ENCODE data around the gene CCR8. TPM values are rescaled to one million over a fixed set of nuclear protein-coding genes. Genes with fewer than 3 reads are reported as not detected.
"Not testable (repeated sequence)": the region's sequence is repeated elsewhere in the genome, so short reads cannot be mapped to it uniquely, and the experiment has no call there.

The CCR8 gene
- total and polyA plus RNA-seq, 2 donors (not counting 1 experiment from before 2014, with no cell fraction given), result not detected

- H3K79me2 ChIP-seq (ENCODE audit: control insufficient read depth, insufficient read depth, low read length); H3K27ac ChIP-seq (ENCODE audit: low read length in 2 of 2); H3K4me1 ChIP-seq (ENCODE audit: control insufficient read depth in 2 of 2, insufficient read depth in 2 of 2, low read length in 2 of 2); H3K27ac Mint-ChIP-seq; H3K4me2 ChIP-seq (replicated peaks; ENCODE audit: low read depth, low read length, poor library complexity, severe bottlenecking); H3K4me3 ChIP-seq (ENCODE audit: control extremely low read depth in 1 of 5, extremely low read depth in 1 of 5, insufficient read depth in 1 of 5, low read depth in 2 of 5, low read length in 4 of 5); ATAC-seq (ENCODE audit: low read depth); H3K4me3 Mint-ChIP-seq; H2AFZ ChIP-seq (ENCODE audit: insufficient read depth, low read depth, low read length, poor library complexity, severe bottlenecking); H3K27me3 ChIP-seq (replicated peaks in 1 of 4; ENCODE audit: control extremely low read depth in 1 of 4, control insufficient read depth in 3 of 4, insufficient read depth in 4 of 4, low read length in 3 of 4); DNase-seq; H3K4me1 Mint-ChIP-seq; H3K36me3 ChIP-seq (replicated peaks in 1 of 2; ENCODE audit: control extremely low read depth in 1 of 2, control insufficient read depth in 1 of 2, extremely low read depth in 1 of 2, insufficient read depth in 2 of 2, low read length in 1 of 2); POLR2A ChIA-PET; H3K9ac ChIP-seq (ENCODE audit: low read length); intact Hi-C loops (cut with micrococcal nuclease); H4K20me1 ChIP-seq (ENCODE audit: control insufficient read depth, insufficient read depth, low read length, poor library complexity, severe bottlenecking); H3K9me3 ChIP-seq (ENCODE audit: control extremely low read depth in 1 of 3, control insufficient read depth in 2 of 3, insufficient read depth in 1 of 3, low read length in 2 of 3); CTCF ChIA-PET; H3K9me3 Mint-ChIP-seq (ENCODE audit: insufficient read depth): not testable (repeated sequence)
- peaks cover 17% of the 10 kb centered on the region for H3K27me3 Mint-ChIP-seq
- no CpG with 5 or more reads among the region's 2 CpGs for WGBS (ENCODE audit: insufficient coverage)
Measured at GRCh38 chr3:39321574-39321983, 7.9 kb upstream of the CCR8 start.

DNA sequence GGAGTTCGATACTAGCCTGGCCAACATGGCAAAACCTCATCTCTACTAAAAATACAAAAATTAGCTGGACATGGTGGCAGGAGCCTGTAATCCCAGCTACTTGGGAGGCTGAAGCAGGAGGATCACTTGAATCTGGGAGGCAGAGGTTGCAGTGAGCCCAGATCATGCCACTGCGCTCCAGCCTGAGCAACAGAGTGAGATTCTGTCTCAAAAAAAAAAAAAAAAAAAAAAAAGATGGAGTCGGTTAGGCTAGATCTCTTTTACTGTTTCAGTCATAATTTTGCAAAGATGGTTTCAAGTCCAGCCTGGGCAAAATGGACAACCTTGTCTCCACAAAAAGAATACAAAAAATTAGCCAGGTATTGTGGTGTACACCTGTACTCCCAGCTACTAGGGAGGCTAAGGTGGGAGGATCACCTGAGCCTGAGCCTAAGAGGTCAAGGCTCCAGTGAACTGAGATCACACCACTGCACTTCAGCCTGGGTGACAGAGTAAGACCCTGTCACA lies 7.2 kb upstream of the CCR8 start:
- H2AFZ ChIP-seq (ENCODE audit: insufficient read depth, low read depth, low read length, poor library complexity, severe bottlenecking); ATAC-seq (ENCODE audit: low read depth); H3K4me3 ChIP-seq (ENCODE audit: control extremely low read depth in 1 of 5, extremely low read depth in 1 of 5, insufficient read depth in 1 of 5, low read depth in 2 of 5, low read length in 4 of 5); H3K4me2 ChIP-seq (replicated peaks; ENCODE audit: low read depth, low read length, poor library complexity, severe bottlenecking); H3K4me3 Mint-ChIP-seq; H3K36me3 ChIP-seq (replicated peaks in 1 of 2; ENCODE audit: control extremely low read depth in 1 of 2, control insufficient read depth in 1 of 2, extremely low read depth in 1 of 2, insufficient read depth in 2 of 2, low read length in 1 of 2); H3K9me3 ChIP-seq (ENCODE audit: control extremely low read depth in 1 of 3, control insufficient read depth in 2 of 3, insufficient read depth in 1 of 3, low read length in 2 of 3); H3K4me1 ChIP-seq (ENCODE audit: control insufficient read depth in 2 of 2, insufficient read depth in 2 of 2, low read length in 2 of 2); H3K27ac ChIP-seq (ENCODE audit: low read length in 2 of 2); H4K20me1 ChIP-seq (ENCODE audit: control insufficient read depth, insufficient read depth, low read length, poor library complexity, severe bottlenecking); H3K4me1 Mint-ChIP-seq; H3K9me3 Mint-ChIP-seq (ENCODE audit: insufficient read depth); DNase-seq; intact Hi-C loops (cut with micrococcal nuclease); H3K79me2 ChIP-seq (ENCODE audit: control insufficient read depth, insufficient read depth, low read length); H3K27ac Mint-ChIP-seq; POLR2A ChIA-PET; H3K27me3 ChIP-seq (replicated peaks in 1 of 4; ENCODE audit: control extremely low read depth in 1 of 4, control insufficient read depth in 3 of 4, insufficient read depth in 4 of 4, low read length in 3 of 4); H3K9ac ChIP-seq (ENCODE audit: low read length): not testable (repeated sequence)
- H3K27me3 Mint-ChIP-seq, result peaks cover 16% of the 10 kb centered on the region
- WGBS (ENCODE audit: insufficient coverage), result no CpG with 5 or more reads among the region's 3 CpGs
- CTCF ChIA-PET, result interaction anchor here (0.6 kb wide), 1 partner anchor 15 kb away, joined by 3 read pairs; no protein-coding TSS in a partner anchor

Measured in B cell (primary cell).